GM12878 (cell line): ENCODE data around the gene CENPO.

Source experiments
- CBFB ChIP-seq: IDR thresholded peaks from 2 replicates; pipeline ENCODE4 v1.6.1; 2016; ENCODE audit warnings: antibody characterized with exemption, low read depth
- CEBPB ChIP-seq, 2 experiments: fragments of 150-350 bp in 1 of 2; IDR thresholded peaks; 2 replicates each; pipeline ENCODE4 v1.6.1; 2012 to 2014; ENCODE audit warnings: low read depth in 2 of 2, low read length in 2 of 2, borderline replicate concordance in 1 of 2, inconsistent platforms in 1 of 2
- HDGF ChIP-seq: fragments of 450-650 bp; IDR thresholded peaks from 2 replicates; pipeline ENCODE4 v1.6.1; 2016; ENCODE audit warnings: antibody characterized with exemption
- NR2F1 ChIP-seq: fragments of 450-650 bp; conservative IDR thresholded peaks from 2 replicates; pipeline ENCODE4 v1.6.1; 2017; ENCODE audit warnings: mild to moderate bottlenecking
- POLR2AphosphoS5 ChIP-seq: IDR thresholded peaks from 2 replicates; pipeline ENCODE4 v1.6.1; 2011; ENCODE audit warnings: mild to moderate bottlenecking, low read length, inconsistent platforms
- TF ChIP-seq, protein P1 (sequence below): IDR thresholded peaks from 2 replicates; pipeline ENCODE4 v1.6.1; 2011; ENCODE audit warnings: low read depth, mild to moderate bottlenecking, low read length, moderate library complexity, borderline replicate concordance; ENCODE audit errors: extremely low read depth

DNA sequence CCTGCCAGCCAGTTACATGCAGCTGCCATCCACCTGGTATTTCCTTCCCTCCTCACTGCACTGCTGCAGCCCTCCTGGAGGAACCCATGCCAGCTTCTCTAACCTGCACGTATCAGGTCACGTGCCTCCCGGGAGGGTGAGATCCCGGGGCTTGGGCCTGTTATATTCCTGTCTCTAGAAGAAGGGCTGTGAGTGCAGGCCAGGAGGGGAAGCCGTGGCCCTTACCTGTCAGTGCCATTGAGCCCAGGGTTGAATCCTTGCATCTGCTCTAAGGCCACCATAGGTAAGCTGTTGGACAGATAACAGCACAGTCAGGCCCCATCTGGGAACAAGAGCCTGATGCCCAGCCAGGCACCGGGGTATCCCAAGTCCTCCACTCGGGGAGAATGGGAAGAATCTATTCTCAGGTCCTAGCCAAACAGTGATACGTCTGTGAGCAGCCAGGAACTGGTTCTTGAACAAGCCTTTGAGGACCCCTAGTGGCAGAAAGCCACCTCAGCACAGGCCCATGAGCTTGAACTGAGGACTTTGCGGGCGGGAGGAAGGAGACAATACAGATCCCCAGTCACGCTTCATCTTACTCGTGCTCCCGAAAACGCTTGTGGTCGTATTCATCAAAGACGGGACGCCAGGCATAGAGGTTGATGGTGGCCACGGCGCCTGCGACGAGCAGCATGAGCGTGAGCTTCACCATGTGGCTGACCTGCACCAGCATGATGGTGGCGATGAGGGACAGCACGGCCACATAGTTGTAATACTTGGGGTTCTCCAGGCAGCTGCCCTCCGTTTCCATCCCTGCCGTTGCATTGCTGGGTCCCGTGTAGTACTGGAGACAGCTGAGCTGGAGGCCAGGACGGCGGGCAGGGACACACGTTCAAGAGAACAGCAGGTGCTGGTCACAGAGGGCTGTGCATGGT lies 34.4 kb downstream of the CENPO start:
- no peak for TF ChIP-seq CEBPB (IDR thresholded peaks at IDR 0.05; ENCODE audit: borderline replicate concordance in 1 of 2, low read depth in 2 of 2, low read length in 2 of 2)
- no peak for TF ChIP-seq POLR2AphosphoS5
- TF ChIP-seq CBFB: no peak
- no peak for TF ChIP-seq NR2F1
- TF ChIP-seq, protein P1, sequence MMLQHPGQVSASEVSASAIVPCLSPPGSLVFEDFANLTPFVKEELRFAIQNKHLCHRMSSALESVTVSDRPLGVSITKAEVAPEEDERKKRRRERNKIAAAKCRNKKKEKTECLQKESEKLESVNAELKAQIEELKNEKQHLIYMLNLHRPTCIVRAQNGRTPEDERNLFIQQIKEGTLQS: no peak
- TF ChIP-seq HDGF: no peak
